ENCODE results near the gene SSH2. TPM values are rescaled to one million over a fixed set of nuclear protein-coding genes. Genes with fewer than 3 reads are reported as not detected.

SSH2 gene
- total and polyA plus RNA-seq, 2 of the 13 experiments (the other 11 are each of a cell fraction or from before 2014, with no cell fraction given), result 6.0 to 6.4 TPM

DNA sequence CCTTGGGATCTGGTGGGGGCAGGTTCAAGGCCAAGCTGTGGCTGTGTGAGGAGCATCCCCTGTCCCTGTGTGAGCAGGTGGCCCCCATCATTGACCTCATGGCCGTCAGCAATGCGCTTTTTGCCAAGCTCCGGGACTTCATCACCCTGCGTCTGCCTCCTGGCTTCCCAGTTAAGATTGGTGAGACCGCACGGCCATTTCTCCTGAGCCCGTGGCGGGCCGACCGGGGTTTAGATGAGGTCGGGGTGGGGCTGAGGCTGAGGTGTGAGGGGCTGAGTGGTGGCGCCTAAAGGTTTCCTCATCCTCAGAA is 318.0 kb downstream of the SSH2 start:
- ChIA-PET POLR2A (no interaction called here), CTCF (ENCODE audit: low intra/inter-chr PET ratio, low total read pairs) (no interaction called here)
- ATAC-seq, result no peak
- Histone ChIP-seq H4K20me1 (ENCODE audit: insufficient read depth, low read length) (no peaks in the 10 kb centered on the region), H3K79me2 (ENCODE audit: insufficient read depth, low read length) (no peaks in the 10 kb centered on the region), H3K4me3 (replicated peaks in 1 of 3; ENCODE audit: insufficient read depth in 1 of 3, low read depth in 2 of 3, low read length in 3 of 3) (no peak overlapping the region), H3K4me1 (ENCODE audit: insufficient read depth, low read length) (peaks cover 44% of the 10 kb centered on the region), H3K27ac (ENCODE audit: extremely low read length, insufficient read depth, low read length) (no peak overlapping the region), H3K27me3 (ENCODE audit: control insufficient read depth in 1 of 2, insufficient read depth in 2 of 2, low read length in 2 of 2) (peaks cover 6 to 33% of the 10 kb centered on the region in 2 experiments), H3K9ac (ENCODE audit: insufficient read depth, low read depth, low read length) (no peak overlapping the region), H3K4me2 (ENCODE audit: low read depth, low read length) (no peak overlapping the region), H3K9me3 (ENCODE audit: low read length) (no peaks in the 10 kb centered on the region), H3K36me3 (replicated peaks in 1 of 2; ENCODE audit: control insufficient read depth in 1 of 2, insufficient read depth in 2 of 2, low read length in 2 of 2) (no peaks in the 10 kb centered on the region), H2AFZ (ENCODE audit: low read length) (no peak overlapping the region)
- BruUV-seq (replicated peaks), result no TSS peak
- FAIRE-seq, result no peak
- DNase-seq (ENCODE audit: low spot score), result no peak
- 84% methylated on average over 12 of the region's 12 CpGs for WGBS (ENCODE audit: low lambda C conversion rate)
- in situ Hi-C loops (cut with HindIII; ENCODE audit: extremely low pct_ligation_motif_present, low pct_unique_long_range_greater_than_20kb), result no loop called here
- TF ChIP-seq MNT (IDR thresholded peaks at IDR 0.05) (peak; percentile 82), PRMT3 (CRISPR knock-in tag; IDR thresholded peaks at IDR 0.05; ENCODE audit: borderline replicate concordance, low read depth) (no peak)
- intact Hi-C loops (cut with micrococcal nuclease; ENCODE audit: unreplicated experiment), result no loop called here

DNA sequence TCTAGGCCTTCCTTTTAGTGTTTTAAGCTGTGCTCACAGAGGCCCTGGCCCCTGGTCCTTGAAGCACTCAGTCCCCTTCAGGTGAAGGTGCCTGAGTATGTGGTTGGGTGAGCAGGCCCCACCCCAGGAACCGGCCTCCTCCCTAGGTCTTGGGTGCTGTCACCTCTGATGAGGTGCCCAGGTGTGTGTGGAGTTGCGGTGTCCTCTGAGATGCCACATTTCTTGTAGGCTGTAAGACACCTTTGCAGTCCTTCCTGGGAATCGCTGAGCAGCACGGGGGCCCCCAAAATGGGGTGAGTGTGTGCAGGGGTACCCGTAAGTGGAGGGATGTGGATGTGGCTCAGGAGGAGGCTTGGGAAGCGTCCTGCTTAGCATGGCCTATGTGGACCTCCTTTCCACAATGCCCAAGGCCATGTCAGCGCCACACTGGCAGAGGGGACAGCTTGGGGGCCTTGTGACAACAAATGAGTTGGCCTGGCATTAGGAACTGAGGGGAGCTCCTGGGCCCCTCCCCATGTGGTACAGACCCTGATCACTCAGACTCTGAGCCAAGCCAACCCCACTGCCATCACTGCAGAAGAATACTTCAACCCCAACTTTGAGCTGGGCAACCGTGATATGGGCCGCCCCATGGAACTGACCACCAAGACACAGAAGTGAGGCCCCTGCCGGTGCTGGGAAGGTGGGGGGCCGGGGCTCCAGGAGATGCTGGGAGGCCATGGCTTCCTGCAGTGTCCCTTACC is 318.5 kb downstream of the SSH2 start:
- H4K20me1 ChIP-seq (ENCODE audit: insufficient read depth, low read length), result no peaks in the 10 kb centered on the region
- intact Hi-C loops (cut with micrococcal nuclease; ENCODE audit: unreplicated experiment), result no loop called here
- BruUV-seq (replicated peaks), result no TSS peak
- H3K27ac ChIP-seq (ENCODE audit: extremely low read length, insufficient read depth, low read length), result no peak overlapping the region
- WGBS (ENCODE audit: low lambda C conversion rate), result 87% methylated on average over 3 of the region's 11 CpGs
- ATAC-seq, result no peak
- no peak overlapping the region for H3K4me2 ChIP-seq (ENCODE audit: low read depth, low read length)
- H3K27me3 ChIP-seq (ENCODE audit: control insufficient read depth in 1 of 2, insufficient read depth in 2 of 2, low read length in 2 of 2), result peaks cover 6 to 28% of the 10 kb centered on the region in 2 experiments
- in situ Hi-C loops (cut with HindIII; ENCODE audit: extremely low pct_ligation_motif_present, low pct_unique_long_range_greater_than_20kb), result no loop called here
- H3K4me1 ChIP-seq (ENCODE audit: insufficient read depth, low read length), result peaks cover 38% of the 10 kb centered on the region
- no peak overlapping the region for H2AFZ ChIP-seq (ENCODE audit: low read length)
- no peak for FAIRE-seq
- H3K4me3 ChIP-seq (replicated peaks in 1 of 3; ENCODE audit: insufficient read depth in 1 of 3, low read depth in 2 of 3, low read length in 3 of 3), result no peak overlapping the region
- ChIA-PET POLR2A (no interaction called here), CTCF (ENCODE audit: low intra/inter-chr PET ratio, low total read pairs) (no interaction called here)
- no peak overlapping the region for H3K9ac ChIP-seq (ENCODE audit: insufficient read depth, low read depth, low read length)
- H3K79me2 ChIP-seq (ENCODE audit: insufficient read depth, low read length), result no peaks in the 10 kb centered on the region
- H3K36me3 ChIP-seq (replicated peaks in 1 of 2; ENCODE audit: control insufficient read depth in 1 of 2, insufficient read depth in 2 of 2, low read length in 2 of 2), result no peaks in the 10 kb centered on the region
- DNase-seq (ENCODE audit: low spot score), result no peak
- H3K9me3 ChIP-seq (ENCODE audit: low read length), result no peaks in the 10 kb centered on the region
- TF ChIP-seq MEF2D (CRISPR knock-in tag; IDR thresholded peaks at IDR 0.05), result no peak
- no peak for TF ChIP-seq ZC3H4 (CRISPR knock-in tag; IDR thresholded peaks at IDR 0.05; ENCODE audit: borderline replicate concordance)
- TF ChIP-seq ZNF589 (CRISPR knock-in tag; conservative IDR thresholded peaks at IDR 0.05), result no peak
- no peak for TF ChIP-seq ATF1 (CRISPR knock-in tag; IDR thresholded peaks at IDR 0.05)
- TF ChIP-seq, protein P1, sequence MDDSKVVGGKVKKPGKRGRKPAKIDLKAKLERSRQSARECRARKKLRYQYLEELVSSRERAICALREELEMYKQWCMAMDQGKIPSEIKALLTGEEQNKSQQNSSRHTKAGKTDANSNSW (CRISPR knock-in tag; IDR thresholded peaks at IDR 0.05; ENCODE audit: borderline replicate concordance), result no peak
- no peak for TF ChIP-seq ZNF781 (CRISPR knock-in tag; IDR thresholded peaks at IDR 0.05; ENCODE audit: borderline replicate concordance, not compliant biosample characterization)
- TF ChIP-seq AKAP8 (CRISPR knock-in tag; IDR thresholded peaks at IDR 0.05), result no peak
- TF ChIP-seq SALL2 (CRISPR knock-in tag; IDR thresholded peaks at IDR 0.05), result no peak
- TF ChIP-seq, protein P2, sequence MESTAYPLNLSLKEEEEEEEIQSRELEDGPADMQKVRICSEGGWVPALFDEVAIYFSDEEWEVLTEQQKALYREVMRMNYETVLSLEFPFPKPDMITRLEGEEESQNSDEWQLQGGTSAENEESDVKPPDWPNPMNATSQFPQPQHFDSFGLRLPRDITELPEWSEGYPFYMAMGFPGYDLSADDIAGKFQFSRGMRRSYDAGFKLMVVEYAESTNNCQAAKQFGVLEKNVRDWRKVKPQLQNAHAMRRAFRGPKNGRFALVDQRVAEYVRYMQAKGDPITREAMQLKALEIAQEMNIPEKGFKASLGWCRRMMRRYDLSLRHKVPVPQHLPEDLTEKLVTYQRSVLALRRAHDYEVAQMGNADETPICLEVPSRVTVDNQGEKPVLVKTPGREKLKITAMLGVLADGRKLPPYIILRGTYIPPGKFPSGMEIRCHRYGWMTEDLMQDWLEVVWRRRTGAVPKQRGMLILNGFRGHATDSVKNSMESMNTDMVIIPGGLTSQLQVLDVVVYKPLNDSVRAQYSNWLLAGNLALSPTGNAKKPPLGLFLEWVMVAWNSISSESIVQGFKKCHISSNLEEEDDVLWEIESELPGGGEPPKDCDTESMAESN (CRISPR knock-in tag; conservative IDR thresholded peaks at IDR 0.05), result no peak
- no peak for TF ChIP-seq ZNF549 (CRISPR knock-in tag; IDR thresholded peaks at IDR 0.05)
- no peak for TF ChIP-seq TEAD2 (CRISPR knock-in tag; IDR thresholded peaks at IDR 0.05)
- TF ChIP-seq NFIB (CRISPR knock-in tag; IDR thresholded peaks at IDR 0.05; ENCODE audit: borderline replicate concordance), result no peak

Data from HepG2 (cell line).